ENCODE results near the gene RAP2C.

- TF ChIP-seq CTCF (IDR thresholded peaks at IDR 0.05; ENCODE audit: insufficient read depth, low read depth, low read length): no peak
- no peak for TF ChIP-seq EZH2 (IDR thresholded peaks at IDR 0.05; ENCODE audit: insufficient read depth, low read length)
Measured at GRCh38 chrX:132209527-132209926, 9.7 kb downstream of the RAP2C start.

All from astrocyte (in vitro differentiated cells and primary cell).